ENCODE data around the gene KCNIP1. TPM values are rescaled to one million over a fixed set of nuclear protein-coding genes. Genes with fewer than 3 reads are reported as not detected.

The KCNIP1 gene
- total and polyA plus RNA-seq, 7 donors = 0.03 TPM; not detected in 6

DNA sequence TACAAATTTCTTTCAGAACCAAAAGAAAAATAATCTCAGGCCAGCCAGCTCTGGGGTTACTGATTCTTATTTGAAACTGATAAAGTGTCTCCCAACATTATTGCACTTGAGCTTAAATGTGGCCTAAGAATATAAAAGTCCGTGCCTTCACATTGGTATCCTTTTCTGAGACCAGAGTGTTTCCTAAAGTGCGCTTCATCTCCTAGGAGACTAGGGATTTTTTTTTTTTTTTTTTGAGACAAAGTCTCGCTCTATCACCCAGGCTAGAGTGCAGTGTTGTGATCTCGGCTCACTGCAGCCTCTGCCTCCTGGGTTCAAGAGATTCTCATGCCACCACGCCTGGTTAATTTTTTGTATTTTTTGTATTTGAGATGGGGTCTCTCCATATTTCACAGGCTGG lies 23.6 kb upstream of the KCNIP1 start:
- Histone ChIP-seq H3K27me3 (ENCODE audit: insufficient read depth in 3 of 3, low read length in 2 of 3) (peaks cover 0 to 3% (median 0%) of the 10 kb centered on the region in 3 donors), H3K4me3 (no peak overlapping the region), H3K27ac (no peak overlapping the region), H3K4me1 (no peaks in the 10 kb centered on the region), H3K36me3 (ENCODE audit: insufficient read depth in 1 of 2, low read depth in 1 of 2) (no peaks in the 10 kb centered on the region), H3K9me3 (no peaks in the 10 kb centered on the region)
- intact Hi-C loops (cut with DNase I) = no loop called here
- DNase-seq = no peak
- TF ChIP-seq, protein P1, sequence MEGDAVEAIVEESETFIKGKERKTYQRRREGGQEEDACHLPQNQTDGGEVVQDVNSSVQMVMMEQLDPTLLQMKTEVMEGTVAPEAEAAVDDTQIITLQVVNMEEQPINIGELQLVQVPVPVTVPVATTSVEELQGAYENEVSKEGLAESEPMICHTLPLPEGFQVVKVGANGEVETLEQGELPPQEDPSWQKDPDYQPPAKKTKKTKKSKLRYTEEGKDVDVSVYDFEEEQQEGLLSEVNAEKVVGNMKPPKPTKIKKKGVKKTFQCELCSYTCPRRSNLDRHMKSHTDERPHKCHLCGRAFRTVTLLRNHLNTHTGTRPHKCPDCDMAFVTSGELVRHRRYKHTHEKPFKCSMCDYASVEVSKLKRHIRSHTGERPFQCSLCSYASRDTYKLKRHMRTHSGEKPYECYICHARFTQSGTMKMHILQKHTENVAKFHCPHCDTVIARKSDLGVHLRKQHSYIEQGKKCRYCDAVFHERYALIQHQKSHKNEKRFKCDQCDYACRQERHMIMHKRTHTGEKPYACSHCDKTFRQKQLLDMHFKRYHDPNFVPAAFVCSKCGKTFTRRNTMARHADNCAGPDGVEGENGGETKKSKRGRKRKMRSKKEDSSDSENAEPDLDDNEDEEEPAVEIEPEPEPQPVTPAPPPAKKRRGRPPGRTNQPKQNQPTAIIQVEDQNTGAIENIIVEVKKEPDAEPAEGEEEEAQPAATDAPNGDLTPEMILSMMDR (IDR thresholded peaks at IDR 0.05) = no peak
- no peak for ATAC-seq
- 85 to 93% (median 92%) methylated on average over 5 of the region's 5 CpGs for WGBS, 3 donors

- DNase-seq = no peak
- TF ChIP-seq, protein P1 (IDR thresholded peaks at IDR 0.05) = no peak
These were observed 22.0 kb upstream of the KCNIP1 start for GRCh38 chr5:170481849-170482248.

GRCh38 chr5:170482511-170482910 lies 21.3 kb upstream of the KCNIP1 start:
- H3K4me3 ChIP-seq = no peak overlapping the region
- H3K9me3 ChIP-seq = no peaks in the 10 kb centered on the region
- peaks cover 0 to 3% (median 0%) of the 10 kb centered on the region in 3 donors for H3K27me3 ChIP-seq (ENCODE audit: insufficient read depth in 3 of 3, low read length in 2 of 3)
- WGBS, 3 donors = 55 to 68% (median 57%) methylated on average over 4 of the region's 4 CpGs
- H3K4me1 ChIP-seq = no peaks in the 10 kb centered on the region
- intact Hi-C loops (cut with DNase I) = no loop called here
- no peak overlapping the region for H3K27ac ChIP-seq
- TF ChIP-seq, protein P1 (IDR thresholded peaks at IDR 0.05) = no peak
- no peaks in the 10 kb centered on the region for H3K36me3 ChIP-seq (ENCODE audit: insufficient read depth in 1 of 2, low read depth in 1 of 2)
- DNase-seq (no peak), ATAC-seq (no peak)

More at GRCh38 chr5:170481849-170482248, 22.0 kb upstream of the KCNIP1 start:
- no peak for ATAC-seq
- H3K27ac ChIP-seq = no peak overlapping the region
- 83 to 86% (median 86%) methylated on average over 2 of the region's 2 CpGs for WGBS, 3 donors
- intact Hi-C loops (cut with DNase I) = no loop called here
- H3K27me3 ChIP-seq (ENCODE audit: insufficient read depth in 3 of 3, low read length in 2 of 3) = peaks cover 0 to 3% (median 0%) of the 10 kb centered on the region in 3 donors
- no peaks in the 10 kb centered on the region for H3K9me3 ChIP-seq
- no peak overlapping the region for H3K4me3 ChIP-seq
- no peaks in the 10 kb centered on the region for H3K4me1 ChIP-seq
- H3K36me3 ChIP-seq (ENCODE audit: insufficient read depth in 1 of 2, low read depth in 1 of 2) = no peaks in the 10 kb centered on the region

GRCh38 chr5:170483701-170484458 lies 19.9 kb upstream of the KCNIP1 start:
- WGBS, 3 donors = 67 to 71% (median 68%) methylated on average over 19 of the region's 19 CpGs
- no peak overlapping the region for H3K27ac ChIP-seq
- no peaks in the 10 kb centered on the region for H3K36me3 ChIP-seq (ENCODE audit: insufficient read depth in 1 of 2, low read depth in 1 of 2)
- no peaks in the 10 kb centered on the region for H3K4me1 ChIP-seq
- no peak overlapping the region for H3K4me3 ChIP-seq
- ATAC-seq (no peak), DNase-seq (no peak)
- intact Hi-C loops (cut with DNase I) = no loop called here
- TF ChIP-seq, protein P1 (IDR thresholded peaks at IDR 0.05) = no peak
- H3K27me3 ChIP-seq (ENCODE audit: insufficient read depth in 3 of 3, low read length in 2 of 3) = peaks cover 0 to 3% (median 0%) of the 10 kb centered on the region in 3 donors
- no peaks in the 10 kb centered on the region for H3K9me3 ChIP-seq

Data from psoas muscle (tissue), 8 donors.